MM.1S (cell line): ENCODE results near the gene HOXB6.

Experiments used
- DNase-seq: peaks from one replicate; pipeline ENCODE4 v3.0.0-alpha.2; 2015
- H2AFZ ChIP-seq: fragments of 300-600 bp; sonication (generic); 2 replicates; pipeline ENCODE4 v1.6.0; 2016; ENCODE audit warnings: antibody characterized with exemption, low read length
- H3F3A ChIP-seq: fragments of 300-600 bp; sonication (generic); 2 replicates; pipeline ENCODE4 v1.6.1; 2016; ENCODE audit warnings: mild to moderate bottlenecking, antibody characterized with exemption, low read length, moderate library complexity, mixed read lengths; ENCODE audit not compliant: insufficient read depth
- H3K27ac ChIP-seq: fragments of 300-600 bp; sonication (generic); 2 replicates; pipeline ENCODE4 v1.5.1; 2016; ENCODE audit warnings: mild to moderate bottlenecking, low read length
- H3K27me3 ChIP-seq: fragments of 300-600 bp; sonication (generic); replicated peaks from 2 replicates; pipeline ENCODE4 v1.6.0; 2016; ENCODE audit warnings: low read length; ENCODE audit not compliant: insufficient read depth
- H3K36me3 ChIP-seq: fragments of 300-600 bp; sonication (generic); replicated peaks from 2 replicates; pipeline ENCODE4 v1.6.1; 2016; ENCODE audit warnings: mild to moderate bottlenecking, low read length, mixed read lengths; ENCODE audit not compliant: insufficient read depth
- H3K4me1 ChIP-seq: fragments of 300-600 bp; sonication (generic); 2 replicates; pipeline ENCODE4 v1.6.1; 2016; ENCODE audit warnings: low read length, mixed read lengths
- H3K4me2 ChIP-seq: fragments of 300-600 bp; sonication (generic); 2 replicates; pipeline ENCODE4 v1.6.0; 2016; ENCODE audit warnings: low read depth, low read length
- H3K4me3 ChIP-seq: fragments of 300-600 bp; sonication (generic); 2 replicates; pipeline ENCODE4 v1.5.1; 2016; ENCODE audit warnings: low read length, mixed read lengths
- H3K79me2 ChIP-seq: fragments of 300-600 bp; sonication (generic); 2 replicates; pipeline ENCODE4 v1.6.1; 2016; ENCODE audit warnings: mixed run types, low read length, mixed read lengths
- H3K9ac ChIP-seq: fragments of 300-600 bp; sonication (generic); 2 replicates; pipeline ENCODE4 v1.6.1; 2016; ENCODE audit warnings: low read length, mixed read lengths
- H3K9me2 ChIP-seq: fragments of 300-600 bp; sonication (generic); replicated peaks from 2 replicates; pipeline ENCODE4 v1.6.1; 2016; ENCODE audit warnings: mild to moderate bottlenecking, low read length, mixed read lengths; ENCODE audit not compliant: insufficient read depth
- H3K9me3 ChIP-seq: fragments of 300-600 bp; sonication (generic); replicated peaks from 2 replicates; pipeline ENCODE4 v1.6.1; 2016; ENCODE audit warnings: mild to moderate bottlenecking, low read length, mixed read lengths; ENCODE audit not compliant: insufficient read depth
- H4K20me1 ChIP-seq: fragments of 300-600 bp; sonication (generic); 2 replicates; pipeline ENCODE4 v1.6.1; 2016; ENCODE audit warnings: mild to moderate bottlenecking, low read length, moderate library complexity, mixed read lengths; ENCODE audit not compliant: insufficient read depth
- CTCF ChIP-seq: fragments of 300-600 bp; sonication (generic); IDR thresholded peaks from 2 replicates; pipeline ENCODE4 v1.5.1; 2016; ENCODE audit warnings: antibody characterized with exemption, low read length, mixed read lengths
- EZH2 ChIP-seq: fragments of 300-600 bp; sonication (generic); optimal IDR thresholded peaks from 2 replicates; pipeline ENCODE3; 2017; ENCODE audit warnings: low read depth, mild to moderate bottlenecking, antibody characterized with exemption, low read length, mixed read lengths
- EZH2phosphoT487 ChIP-seq: fragments of 300-600 bp; sonication (generic); IDR thresholded peaks from 2 replicates; pipeline ENCODE4 v1.6.1; 2018; ENCODE audit warnings: antibody characterized with exemption, low read length

Gene HOXB6

GRCh38 chr17:48603959-48604769 lies 622 bp downstream of the HOXB6 start:
- Histone ChIP-seq H4K20me1 (no peaks in the 10 kb centered on the region), H3K27me3 (peaks cover 61% of the 10 kb centered on the region), H2AFZ (no peak overlapping the region), H3K4me3 (no peak overlapping the region), H3K36me3 (no peaks in the 10 kb centered on the region), H3K9ac (no peak overlapping the region), H3K9me3 (no peaks in the 10 kb centered on the region), H3F3A (no peaks in the 10 kb centered on the region), H3K4me2 (no peak overlapping the region), H3K27ac (no peak overlapping the region), H3K9me2 (no peaks in the 10 kb centered on the region), H3K4me1 (peaks cover under 1% of the 10 kb centered on the region; the same call in 1 of the 2 replicates), H3K79me2 (no peaks in the 10 kb centered on the region)
- TF ChIP-seq CTCF, result no peak
- no peak for TF ChIP-seq EZH2
- TF ChIP-seq EZH2phosphoT487, result no peak
- DNase-seq, result no peak

GRCh38 chr17:48601539-48602425 lies 3.0 kb downstream of the HOXB6 start:
- Histone ChIP-seq H3K27ac (no peak overlapping the region), H3K4me2 (peak overlapping the region; percentile 78), H3K36me3 (no peaks in the 10 kb centered on the region), H3K4me3 (peak overlapping the region; percentile 27; the same call in 1 of the 2 replicates), H3K4me1 (no peaks in the 10 kb centered on the region), H3K9ac (no peak overlapping the region), H3K79me2 (no peaks in the 10 kb centered on the region), H4K20me1 (no peaks in the 10 kb centered on the region), H2AFZ (no peak overlapping the region), H3K27me3 (peaks cover 85% of the 10 kb centered on the region), H3K9me3 (no peaks in the 10 kb centered on the region), H3F3A (no peaks in the 10 kb centered on the region), H3K9me2 (no peaks in the 10 kb centered on the region)
- TF ChIP-seq EZH2, result peak; percentile 76
- no peak for TF ChIP-seq CTCF
- no peak for TF ChIP-seq EZH2phosphoT487
- DNase-seq, result no peak

- H3K36me3 ChIP-seq, result no peaks in the 10 kb centered on the region
- no peak overlapping the region for H3K4me2 ChIP-seq
- no peaks in the 10 kb centered on the region for H3K9me2 ChIP-seq
- no peak for DNase-seq
- no peak overlapping the region for H2AFZ ChIP-seq
- H3K79me2 ChIP-seq, result no peaks in the 10 kb centered on the region
- H3K4me3 ChIP-seq, result no peak overlapping the region
- no peak overlapping the region for H3K27ac ChIP-seq
- H4K20me1 ChIP-seq, result no peaks in the 10 kb centered on the region
- peaks cover 91% of the 10 kb centered on the region for H3K27me3 ChIP-seq
- H3K9ac ChIP-seq, result no peak overlapping the region
- no peak for TF ChIP-seq EZH2phosphoT487
- no peak for TF ChIP-seq CTCF
- no peak for TF ChIP-seq EZH2
- no peaks in the 10 kb centered on the region for H3K4me1 ChIP-seq
- H3K9me3 ChIP-seq, result no peaks in the 10 kb centered on the region
- H3F3A ChIP-seq, result no peaks in the 10 kb centered on the region
Observed at GRCh38 chr17:48601207-48601538, 3.6 kb downstream of the HOXB6 start.
